Left hindlimb (tissue), 1 donor: ENCODE data around the gene HPDL.
"Not testable (repeated sequence)": the region's sequence is repeated elsewhere in the genome, so short reads cannot be mapped to it uniquely, and the experiment has no call there.

Experiments
- DNase-seq: peaks from one replicate; pipeline ENCODE4 v3.0.0-alpha.2; 2018

HPDL gene

DNA sequence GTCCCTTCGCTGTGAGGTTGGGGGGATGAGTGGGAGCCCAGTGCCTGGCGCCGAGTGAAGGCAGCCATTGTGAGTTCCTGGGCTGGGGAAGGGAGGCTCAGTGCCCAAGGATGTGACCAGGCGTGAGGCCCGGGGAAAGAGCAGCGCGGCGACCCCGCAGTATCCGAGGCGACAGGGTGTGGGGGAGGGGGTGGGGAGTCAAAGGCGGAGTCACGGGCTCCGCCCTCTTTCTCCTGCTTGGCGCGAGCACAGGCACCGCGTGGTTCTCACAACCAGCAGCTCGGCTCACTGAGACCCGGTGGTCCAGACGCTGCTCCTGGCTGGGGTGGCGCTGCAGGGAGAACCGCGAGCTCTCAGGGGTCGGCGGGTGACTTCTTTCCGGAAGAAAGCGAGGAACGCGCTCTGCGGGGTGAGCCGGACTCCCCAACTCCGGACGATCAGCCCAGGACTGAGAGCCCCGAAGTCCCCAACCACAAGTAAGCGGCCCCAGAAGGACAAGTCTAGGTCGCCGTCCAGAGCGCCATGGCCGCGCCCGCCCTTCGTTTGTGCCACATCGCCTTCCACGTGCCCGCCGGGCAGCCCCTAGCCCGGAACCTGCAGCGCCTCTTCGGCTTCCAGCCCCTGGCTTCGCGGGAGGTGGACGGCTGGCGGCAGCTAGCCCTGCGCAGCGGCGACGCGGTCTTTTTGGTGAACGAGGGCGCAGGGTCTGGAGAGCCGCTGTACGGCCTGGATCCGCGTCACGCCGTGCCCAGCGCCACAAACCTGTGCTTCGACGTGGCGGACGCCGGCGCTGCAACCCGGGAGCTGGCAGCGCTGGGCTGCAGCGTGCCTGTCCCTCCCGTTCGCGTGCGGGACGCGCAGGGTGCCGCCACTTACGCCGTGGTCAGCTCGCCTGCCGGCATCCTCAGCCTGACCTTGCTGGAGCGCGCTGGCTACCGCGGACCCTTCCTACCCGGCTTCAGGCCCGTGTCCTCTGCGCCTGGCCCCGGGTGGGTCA lies at the start of gene HPDL:
Gene HPDL (plus strand): TSS at position 269 of the 997 bp plus-strand sequence. CDS start 254 bp downstream, at position 523.
- DNase-seq: peak; percentile 87

DNA sequence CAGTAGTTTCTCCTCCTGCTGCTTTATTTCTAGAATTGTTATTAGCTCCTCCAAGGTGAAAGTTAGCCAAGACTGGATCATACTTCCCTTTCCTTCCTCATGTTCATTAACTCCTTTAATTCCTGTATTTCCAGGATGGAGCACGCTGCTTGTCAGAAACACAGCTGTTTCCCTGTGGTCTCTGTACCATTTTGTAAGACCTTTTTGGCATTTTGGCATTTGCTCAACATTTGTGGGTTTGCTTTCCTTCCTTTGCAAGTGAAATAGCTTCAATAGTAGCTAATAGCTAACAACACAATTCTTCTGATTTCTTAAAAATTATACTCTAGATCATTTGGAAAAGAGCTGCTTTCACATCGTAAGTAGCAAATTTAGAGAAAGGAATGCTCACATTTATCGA lies 44.3 kb upstream of the HPDL start:
- DNase-seq: no peak

DNA sequence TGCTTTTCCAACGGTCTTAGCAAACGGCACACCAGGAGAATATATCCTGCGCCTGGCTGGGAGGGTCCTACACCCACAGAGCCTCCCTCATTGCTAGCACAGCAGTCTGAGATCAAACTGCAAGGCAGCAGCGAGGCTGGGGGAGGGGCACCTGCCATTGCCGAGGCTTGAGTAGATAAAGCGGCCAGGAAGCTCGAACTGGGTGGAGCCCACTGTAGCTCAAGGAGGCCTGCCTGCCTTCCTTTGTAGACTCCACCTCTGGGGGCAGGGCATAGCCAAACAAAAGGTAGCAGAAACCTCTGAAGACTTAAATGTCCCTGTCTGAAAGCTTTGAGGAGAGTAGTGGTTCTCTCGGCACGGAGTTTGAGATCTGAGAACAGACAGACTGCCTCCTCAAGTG lies 41.8 kb upstream of the HPDL start:
- DNase-seq: not testable (repeated sequence)

DNA sequence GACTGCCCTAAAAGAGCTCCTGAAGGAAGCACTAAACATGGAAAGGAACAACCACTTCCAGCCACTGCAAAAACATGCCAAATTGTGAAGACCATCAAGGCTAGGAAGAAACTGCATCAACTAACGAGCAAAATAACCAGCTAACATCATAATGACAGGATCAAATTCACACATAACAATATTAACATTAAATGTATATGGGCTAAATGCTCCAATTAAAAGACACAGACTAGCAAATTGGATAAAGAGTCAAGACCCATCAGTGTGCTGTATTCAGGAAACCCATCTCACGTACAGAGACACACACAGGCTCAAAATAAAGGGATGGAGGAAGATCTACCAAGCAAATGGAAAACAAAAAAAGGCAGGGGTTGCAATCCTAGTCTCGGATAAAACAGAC lies 40.2 kb upstream of the HPDL start:
- not testable (repeated sequence) for DNase-seq

DNA sequence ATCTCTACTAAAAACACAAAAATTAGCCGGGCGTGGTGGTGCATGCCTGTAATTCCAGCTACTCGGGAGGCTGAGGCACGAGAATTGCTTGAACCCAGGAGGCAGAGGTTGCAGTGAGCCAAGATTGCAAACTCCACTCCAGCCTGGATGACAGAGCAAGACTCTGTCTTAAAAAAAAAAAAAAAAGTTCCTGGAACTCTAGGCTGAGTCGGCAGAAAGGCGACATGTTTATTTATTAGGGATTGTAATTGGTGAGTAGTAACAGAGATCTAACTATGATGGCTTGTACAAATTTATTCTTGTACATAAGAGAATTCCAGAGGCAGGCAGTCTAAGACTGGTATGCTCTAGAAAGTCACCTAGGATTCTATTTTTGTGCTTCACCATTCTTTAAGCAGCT lies 35.7 kb upstream of the HPDL start:
- DNase-seq: not testable (repeated sequence)

DNA sequence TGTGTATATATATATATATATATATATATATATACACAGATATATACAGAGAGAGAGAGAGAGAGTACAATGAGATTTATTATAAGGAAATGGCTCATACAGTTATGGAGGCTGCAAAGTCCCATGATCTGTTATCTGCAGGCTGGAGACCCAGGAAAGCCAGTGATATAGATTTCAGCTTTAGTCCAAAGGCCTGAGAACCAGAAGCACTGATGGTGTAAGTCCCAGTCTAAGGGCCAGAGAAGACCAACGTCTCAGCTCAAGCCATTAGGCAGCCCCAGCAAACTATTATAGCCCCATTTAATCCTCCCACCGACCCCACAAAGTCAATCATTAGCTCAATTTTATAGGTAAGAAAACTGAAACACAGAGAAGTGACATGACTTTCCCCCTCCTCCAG lies 35.0 kb upstream of the HPDL start:
- DNase-seq: no peak

DNA sequence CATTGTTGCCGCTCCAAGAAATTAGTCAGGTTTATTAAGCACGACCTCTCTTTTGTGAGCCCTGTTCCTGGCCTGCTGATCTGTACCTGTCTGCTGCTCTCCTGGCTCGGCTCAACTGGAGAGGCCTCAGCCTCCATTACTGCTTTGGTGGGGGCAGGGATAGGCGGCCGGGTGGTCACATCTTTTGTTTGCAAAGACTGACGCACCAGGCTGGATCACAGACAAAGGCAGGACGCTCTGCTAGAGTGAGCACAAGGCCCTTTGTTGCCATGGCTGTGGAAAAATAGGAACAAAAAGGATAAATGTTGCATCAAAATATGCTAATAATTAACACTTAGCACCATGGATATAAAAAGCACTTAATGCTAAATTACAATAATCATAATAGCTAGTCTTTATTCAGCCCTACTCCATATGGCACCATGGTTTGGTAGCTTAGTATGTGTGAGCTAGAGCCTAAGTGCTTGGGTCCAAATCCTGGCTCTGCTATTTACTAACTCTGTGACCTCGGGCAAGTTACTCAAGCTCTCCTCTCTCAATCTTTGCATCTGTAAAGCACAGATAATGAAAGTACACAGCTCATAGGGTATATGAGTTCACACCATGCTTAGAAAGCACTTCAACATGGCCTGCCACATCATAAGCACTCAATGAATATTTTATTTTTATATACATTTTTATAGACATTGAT lies 28.9 kb upstream of the HPDL start:
- no peak for DNase-seq

DNA sequence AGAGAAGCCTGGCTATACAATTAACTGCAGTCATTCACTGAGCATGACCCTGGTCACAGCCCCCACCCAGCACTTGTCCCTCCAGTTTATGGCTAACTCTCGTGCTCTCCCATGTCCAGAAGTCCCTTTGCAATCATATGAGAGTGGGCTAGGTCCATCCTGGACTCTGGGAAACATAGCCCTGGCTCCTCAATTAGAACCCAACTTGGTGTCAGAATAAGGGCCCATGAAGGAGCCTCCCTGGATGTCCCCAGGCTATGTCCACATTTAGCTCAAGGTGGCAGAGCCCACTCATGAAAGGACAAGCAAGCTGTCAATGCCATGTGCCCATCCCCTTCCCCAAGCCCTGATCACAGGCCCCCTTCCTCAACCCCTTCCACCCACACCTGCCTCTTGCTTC lies 27.4 kb upstream of the HPDL start:
- no peak for DNase-seq

DNA sequence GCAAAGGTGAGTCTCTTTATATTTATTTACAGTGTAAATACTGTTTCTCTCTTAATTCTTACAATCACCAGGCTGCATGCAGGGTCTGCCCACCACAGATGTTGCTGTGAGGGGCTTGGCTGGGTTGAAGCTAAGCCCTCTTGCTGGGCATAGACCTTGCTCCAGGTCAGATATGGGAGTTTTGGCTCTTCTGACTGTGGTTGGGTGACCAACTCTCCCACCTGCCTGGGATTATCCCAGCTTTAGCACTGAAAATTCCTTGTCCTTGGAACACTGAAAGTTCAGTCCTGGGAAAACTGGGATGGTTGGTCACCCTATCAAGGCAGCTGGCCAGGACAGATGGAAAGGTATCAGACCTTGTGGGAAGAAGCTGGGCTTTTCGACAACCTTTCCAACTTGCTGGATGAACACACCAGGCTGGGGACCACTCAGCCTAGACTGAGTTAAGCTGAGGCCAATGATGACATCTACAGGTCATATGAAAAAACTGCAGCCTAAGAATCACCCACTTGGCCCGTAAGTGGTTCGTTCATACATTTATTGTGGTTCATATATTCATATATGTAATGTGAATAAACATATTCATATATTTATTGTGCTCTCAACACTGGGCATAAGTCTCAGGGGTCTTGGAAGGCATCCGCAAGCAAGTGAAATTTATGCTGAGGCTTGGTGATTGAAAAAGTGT lies 26.6 kb upstream of the HPDL start:
- DNase-seq: peak; percentile 50

DNA sequence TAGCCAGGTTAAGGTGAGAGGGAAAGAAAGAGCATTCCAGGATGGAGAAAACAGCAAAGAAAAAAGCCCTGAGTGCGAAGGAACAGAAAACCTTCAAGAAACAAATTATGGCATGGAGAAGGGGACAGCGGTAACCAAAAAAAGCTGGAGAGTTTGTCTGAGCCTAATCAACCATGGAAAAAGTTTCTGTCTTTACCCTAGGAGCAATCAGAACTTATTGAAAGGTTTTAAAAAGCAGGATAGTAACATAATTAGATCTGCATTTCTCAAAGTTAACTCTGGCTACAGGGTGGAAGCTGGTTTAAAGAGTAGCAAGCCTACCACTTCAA lies 26.1 kb upstream of the HPDL start:
- DNase-seq: no peak

DNA sequence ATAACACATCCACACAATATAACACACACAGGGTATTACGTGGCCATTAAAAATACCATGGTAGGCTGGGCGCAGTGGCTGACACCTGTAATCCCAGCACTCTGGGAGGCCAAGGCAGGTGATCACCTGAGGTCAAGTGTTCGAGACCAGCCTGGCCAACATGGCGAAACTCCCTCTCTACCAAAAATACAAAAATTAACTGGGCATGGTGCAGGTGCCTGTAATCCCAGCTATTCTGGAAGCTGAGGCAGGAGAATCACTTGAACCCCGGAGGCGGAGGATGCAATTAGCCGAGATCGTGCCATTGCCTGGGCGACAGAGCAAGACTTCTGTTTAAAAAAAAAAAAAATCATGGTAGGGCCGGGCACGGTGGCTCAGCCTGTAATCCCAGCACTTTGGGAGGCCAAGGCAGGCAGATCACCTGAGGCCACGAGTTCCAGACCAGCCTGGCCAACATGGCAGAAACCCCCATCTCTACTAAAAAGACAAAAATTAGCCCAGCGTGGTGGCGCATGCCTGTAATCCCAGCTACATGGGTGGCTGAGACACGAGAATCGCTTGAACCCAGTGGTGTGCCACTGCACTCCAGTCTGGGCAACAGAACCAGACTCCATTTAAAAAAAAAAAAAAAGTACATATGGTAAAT lies 24.1 kb upstream of the HPDL start:
- no peak for DNase-seq

DNA sequence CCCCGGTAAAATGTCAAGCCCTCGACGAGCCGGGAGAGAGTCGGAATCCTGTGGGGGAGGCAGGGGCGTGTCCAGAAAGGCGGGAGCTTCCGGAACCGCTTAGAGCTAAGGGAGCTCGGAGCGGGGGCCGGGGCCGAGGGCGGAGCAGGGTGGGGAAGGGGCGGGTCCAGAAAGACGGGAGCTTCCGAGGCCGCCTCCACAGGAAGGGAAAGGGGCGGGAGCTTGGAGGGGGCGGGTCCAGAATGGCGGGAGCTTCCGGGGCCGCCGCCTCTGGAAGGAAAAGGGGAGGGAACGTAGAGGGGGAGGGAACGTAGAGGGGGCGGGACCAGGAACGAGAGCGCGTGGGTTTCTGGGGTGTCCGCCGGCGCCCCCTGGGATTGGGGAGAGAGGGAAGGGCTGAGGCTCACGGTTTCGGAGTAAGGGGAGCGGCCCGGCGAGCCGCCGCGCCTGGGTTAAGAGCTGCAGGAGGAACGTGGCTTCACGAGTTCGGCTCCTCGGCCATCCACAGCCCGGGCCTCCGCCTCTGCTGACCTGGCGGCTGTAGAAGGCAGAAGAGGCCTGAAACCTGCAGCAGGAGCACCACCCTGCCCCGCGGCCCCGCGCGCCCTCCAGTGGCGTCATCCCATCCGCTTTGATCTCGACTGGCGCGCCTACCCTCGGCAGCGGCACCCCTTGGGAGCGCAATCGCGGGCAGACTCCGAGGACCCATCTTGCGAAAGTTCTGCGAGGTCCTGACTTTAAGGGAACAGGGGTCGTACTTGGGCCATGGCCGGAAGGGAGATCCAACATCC lies 23.0 kb upstream of the HPDL start:
- DNase-seq: peak; percentile 99

DNA sequence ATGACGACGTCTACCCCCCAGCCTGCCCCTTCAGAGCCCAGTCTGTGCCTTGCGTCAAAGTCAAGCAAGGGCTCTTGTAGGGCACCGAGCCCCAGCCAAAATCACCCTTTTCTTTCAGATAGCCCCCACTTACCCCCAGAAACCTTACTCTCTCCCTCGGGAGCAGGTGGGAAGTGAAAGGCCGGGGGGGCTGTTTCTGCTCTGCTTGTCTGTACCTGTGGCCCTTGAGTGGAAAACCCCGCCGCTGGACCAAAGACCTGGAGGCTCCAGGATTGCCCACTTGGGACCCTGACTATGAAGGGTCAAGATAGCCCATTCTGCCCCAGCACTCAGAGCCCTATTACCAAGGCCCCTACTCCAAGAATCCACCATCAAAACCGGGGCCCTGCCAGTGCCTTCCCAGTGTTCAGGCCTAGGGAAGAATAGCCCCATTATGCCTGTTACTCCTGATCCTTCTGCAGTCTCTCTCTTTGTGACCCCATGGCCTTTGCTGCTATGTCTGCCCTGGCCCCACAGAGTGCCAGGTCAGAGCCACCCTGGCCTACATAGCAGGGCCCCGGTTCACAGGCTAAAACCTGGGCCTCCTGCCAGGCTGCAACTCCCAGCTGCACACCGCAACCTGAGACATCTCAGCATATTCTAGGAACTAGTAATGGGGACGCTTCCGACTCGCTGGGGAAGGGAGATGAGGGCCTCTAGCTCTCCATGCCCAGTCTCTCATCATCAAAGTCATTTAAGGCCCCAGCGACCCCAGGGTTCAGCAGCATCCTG lies 22.2 kb upstream of the HPDL start:
- peak; percentile 49 for DNase-seq

DNA sequence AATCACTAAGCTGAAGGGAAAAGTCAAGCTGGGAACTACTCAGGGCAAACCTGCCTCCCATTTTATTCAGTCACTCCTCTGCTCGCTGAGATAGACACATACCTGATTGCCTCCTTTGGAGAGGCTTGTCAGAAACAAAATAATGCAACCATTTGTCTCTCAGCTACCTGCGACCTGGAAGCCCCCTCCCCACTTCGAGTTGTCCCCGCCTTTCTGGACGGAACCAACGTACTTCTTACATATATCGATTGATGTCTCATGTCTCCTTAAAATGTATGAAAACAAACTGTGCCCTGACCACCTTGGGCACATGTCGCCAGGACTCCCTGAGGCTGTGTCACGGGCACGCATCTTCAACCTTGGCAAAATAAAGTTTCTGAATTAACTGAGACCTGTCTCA lies 21.5 kb upstream of the HPDL start:
- DNase-seq: no peak

DNA sequence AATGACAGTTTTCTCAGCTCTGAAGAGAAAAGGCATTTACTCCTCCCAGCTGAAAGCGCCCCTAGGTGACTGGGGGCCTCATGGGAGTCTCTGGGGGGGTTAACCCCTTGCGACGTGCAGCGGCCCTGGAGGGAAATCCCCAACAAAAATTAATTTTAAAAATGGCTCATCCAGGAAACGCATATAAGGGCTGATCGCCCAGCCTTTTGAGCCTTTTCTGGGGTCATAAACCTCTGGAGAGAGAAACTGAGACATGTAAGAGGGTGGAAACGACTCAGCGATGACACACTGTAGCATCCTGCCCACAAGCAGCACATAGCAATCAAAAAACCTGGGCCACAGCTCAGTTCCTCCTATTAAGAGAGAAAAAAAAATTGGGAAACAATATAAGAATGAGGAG lies 20.4 kb upstream of the HPDL start:
- no peak for DNase-seq

DNA sequence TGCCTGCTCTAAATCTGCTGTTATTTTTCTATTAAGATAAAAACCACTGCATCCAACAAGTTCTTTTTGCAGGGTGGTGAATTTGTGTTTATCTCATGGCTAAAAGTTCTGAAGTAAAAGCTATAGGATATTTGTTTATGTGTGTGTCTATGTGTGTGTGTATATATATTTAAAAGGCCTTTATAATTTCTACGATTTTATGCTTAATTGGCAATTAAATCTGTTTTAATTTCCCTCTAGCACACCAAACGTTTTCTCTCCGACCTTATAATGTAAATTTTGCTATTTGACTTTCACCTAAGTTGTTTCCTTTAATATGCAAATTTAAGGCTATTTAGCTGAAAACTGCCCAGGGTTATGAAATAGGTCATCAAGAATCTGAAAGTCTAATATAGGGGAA lies 19.8 kb upstream of the HPDL start:
- DNase-seq: no peak

DNA sequence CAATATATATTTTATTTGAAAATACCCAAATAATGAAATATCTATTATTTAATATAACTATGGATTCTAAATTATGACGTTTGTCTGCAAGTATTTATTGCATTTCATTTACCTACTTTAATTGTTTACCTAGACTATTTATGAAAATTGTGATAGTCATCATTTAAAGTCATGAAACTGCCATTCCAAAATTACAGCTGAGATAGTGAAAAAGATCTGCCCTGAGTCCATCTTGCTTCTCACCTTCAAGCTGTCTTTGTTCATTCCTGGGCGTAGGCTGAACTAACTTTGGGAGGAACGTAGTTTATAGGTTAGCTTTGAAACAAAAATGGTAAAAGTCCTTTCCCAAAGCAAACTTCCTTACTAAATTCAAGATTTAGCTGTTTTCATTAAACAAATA lies 12.4 kb upstream of the HPDL start:
- DNase-seq: no peak

DNA sequence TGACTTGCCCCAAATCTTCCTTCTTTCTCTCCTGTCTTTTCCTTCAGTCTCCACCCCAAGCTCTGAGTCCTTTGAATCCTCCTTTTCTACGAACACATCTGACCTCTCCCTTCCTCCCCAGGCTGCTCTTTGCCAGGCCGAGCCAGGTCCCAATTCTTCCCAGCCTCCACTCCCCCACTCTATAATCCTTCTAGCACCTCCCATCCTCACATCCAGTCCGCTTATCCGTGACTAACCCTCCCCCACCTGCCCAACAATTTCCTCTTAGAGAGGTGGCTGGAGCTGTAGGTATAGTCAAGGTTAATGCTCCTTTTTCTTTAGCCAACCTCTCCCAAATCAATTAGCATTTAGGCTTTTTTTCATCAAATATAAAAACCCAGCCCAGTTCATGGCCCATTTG lies 9.5 kb upstream of the HPDL start:
- DNase-seq: no peak

DNA sequence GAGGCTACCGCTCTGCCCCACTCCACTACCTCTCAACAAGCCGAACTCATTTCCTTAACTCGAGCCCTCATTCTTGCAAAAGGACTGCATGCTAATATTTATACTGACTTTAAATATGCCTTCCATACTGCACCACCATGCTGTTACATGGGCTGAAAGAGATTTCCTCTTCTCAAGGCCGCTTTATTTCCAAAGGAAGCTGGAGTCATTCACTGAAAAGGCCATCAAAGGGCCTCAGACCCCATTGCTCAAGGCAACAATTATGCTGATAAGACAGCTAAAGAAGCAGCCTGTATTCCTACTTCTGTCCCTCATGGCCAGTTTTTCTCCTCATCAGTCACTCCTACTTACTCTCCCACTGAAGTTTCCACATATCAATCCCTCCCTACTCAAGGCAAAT lies 6.9 kb upstream of the HPDL start:
- DNase-seq: no peak

DNA sequence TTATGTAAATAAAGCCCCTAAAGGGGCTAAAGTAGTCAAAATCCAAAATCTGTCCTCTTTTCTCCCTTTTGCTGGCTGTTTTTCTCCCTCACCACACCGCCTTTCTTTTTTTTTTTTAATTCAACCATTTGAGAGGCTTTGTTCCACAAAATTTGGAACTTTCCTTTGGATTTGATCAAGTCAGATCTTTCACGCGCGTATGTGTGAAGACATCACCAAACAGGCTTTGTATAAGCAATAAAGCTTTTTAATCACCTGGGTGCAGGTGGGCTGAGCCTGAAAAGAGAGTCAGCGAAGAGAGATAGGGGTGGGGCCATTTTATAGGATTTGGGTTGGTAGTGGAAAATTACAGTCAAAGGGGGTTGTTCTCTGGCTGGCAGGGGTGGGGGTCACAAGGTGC lies 5.3 kb upstream of the HPDL start:
- DNase-seq: no peak

DNA sequence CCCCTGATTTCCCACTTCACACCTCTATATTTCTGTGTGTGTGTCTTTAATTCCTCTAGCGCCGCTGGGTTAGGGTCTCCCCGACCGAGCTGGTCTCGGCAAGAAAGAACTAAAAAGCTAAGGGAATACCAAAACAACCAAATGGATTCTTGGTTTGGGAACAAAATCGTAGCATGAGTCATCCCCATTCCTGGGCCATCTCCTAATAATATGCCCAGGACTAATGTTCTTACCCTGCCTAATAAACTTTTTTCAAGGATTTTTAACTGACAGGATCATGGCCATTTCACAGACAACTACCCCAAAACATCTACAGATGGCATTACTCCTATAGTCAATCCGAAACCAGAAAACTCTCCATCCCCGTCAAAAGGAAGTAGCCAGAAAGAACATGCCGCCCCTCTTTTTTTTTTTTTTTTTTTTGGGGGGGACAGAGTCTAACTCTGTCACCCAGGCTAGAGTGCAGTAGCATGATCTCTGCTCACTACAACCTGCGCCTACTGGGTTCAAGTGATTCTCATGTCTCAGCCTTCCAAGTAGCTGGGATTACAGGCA lies 4.1 kb upstream of the HPDL start:
- no peak for DNase-seq
